ENCODE measurements around the gene ZFP69B.

The ZFP69B gene

DNA sequence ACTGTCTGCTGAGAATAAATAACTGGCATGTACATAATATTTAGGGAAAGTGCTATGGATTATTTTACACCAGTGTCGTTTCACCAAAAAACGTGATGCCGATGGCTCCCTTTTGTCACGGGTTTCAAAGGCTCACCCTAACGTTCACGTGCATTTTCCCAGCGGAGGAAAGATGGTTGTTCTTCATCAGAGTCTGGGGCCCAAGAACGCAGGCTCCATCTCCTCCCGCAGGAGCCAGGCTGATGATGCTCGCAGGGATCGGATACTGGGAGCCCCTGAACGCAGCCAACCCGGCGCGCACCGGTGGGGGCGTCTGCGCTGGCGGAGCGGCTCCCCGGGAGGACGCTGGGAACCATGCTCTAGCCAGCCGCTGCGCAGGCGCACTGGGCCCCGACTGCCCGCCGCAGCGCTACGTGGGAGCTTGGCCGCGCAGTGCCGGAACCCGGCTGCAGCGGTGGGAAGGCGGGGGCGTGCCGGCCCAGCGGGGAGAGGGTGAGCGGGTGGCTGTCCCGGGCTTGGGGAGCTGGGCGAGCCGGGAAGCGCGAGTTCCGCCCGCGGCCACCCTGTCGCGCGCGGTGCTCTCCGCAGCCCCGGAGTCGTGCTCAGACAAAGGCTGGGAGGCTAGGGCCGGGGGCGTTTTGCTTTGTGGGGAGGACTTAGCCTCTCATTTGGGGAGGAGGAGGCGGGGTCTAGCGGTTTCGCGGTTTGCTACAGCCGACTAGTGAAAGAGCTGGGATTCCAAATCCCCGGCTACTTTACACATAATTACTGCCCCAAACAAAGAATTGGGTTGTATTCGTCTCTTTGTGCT, at the start of gene ZFP69B:
Gene ZFP69B, plus strand, starts transcription at position 793 of the 811 bp plus-strand sequence. CDS start 486 bp downstream, outside the sequence.
- TF ChIP-seq, protein P1, sequence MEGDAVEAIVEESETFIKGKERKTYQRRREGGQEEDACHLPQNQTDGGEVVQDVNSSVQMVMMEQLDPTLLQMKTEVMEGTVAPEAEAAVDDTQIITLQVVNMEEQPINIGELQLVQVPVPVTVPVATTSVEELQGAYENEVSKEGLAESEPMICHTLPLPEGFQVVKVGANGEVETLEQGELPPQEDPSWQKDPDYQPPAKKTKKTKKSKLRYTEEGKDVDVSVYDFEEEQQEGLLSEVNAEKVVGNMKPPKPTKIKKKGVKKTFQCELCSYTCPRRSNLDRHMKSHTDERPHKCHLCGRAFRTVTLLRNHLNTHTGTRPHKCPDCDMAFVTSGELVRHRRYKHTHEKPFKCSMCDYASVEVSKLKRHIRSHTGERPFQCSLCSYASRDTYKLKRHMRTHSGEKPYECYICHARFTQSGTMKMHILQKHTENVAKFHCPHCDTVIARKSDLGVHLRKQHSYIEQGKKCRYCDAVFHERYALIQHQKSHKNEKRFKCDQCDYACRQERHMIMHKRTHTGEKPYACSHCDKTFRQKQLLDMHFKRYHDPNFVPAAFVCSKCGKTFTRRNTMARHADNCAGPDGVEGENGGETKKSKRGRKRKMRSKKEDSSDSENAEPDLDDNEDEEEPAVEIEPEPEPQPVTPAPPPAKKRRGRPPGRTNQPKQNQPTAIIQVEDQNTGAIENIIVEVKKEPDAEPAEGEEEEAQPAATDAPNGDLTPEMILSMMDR (IDR thresholded peaks at IDR 0.05), result peak; percentile 8; the same call in 1 of the 2 replicates

DNA sequence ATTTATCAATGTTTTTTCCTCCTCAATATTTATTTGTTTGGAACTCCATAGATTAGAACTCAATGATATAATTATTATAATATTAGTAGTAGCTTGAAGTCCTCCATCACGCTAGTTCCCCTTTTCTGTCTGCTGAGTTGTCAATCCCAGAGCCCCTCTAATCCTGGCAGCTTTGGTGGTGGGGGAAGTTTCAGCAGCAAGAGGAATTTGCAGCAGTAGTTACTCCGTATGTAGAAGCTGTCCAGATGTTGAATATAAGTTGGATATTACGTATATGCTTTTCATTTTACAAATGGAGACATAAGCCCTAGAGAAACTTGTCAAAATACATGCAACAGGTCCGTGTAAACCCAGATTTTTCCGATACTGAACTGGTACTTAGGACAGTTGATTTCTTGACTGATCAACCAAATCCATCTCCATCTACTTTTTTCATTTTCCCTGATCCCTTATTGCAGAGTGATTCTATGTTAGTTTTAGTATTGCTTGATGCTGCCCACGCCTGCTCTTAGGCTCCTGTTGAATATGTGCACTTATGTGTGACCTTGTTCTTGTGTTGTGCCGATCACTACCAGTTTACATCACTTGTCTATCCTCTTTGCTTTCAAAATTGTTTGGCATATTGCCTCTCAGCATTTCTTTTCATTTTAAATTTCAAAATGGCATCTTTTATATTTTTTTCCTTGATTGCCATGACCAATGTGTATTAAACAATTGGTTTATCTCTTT, 48.6 kb upstream of the ZFP69B start:
- TF ChIP-seq, protein P1 (IDR thresholded peaks at IDR 0.05), result no peak

DNA sequence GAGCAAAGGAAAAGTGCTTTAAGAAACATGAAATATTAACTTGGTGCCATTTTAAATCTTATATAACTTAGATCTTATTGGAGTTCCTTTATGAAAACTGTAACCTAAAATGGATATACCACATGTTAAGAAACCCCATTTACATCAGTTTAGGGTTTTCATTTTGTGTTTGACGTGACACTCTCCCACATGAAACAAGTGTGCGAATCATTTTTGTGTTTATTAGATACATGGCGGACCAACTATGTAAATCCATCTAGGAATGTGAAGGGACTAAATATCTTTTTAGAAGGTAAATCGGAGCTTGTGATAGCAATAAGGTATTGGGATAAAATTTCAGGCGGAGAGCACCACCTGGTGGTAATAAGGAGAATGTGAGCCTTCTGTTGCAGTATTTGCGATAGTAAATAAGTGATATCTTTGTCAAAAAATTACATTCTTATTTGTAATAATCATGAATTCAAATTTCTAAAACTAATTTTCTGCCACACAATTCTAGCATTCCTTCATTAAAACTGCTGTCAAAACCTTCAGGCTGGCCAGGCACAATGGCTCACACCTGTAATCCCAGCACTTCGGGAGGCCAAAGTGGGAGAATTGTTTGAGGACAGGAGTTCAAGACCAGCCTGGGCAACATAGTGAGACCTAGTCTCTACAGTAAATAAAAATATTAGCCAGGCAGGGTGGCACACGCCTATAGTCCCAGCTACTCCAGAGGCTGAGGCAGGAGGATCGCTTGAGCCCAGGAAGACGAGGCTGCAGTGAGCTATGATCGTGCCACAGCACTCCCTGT, 45.4 kb upstream of the ZFP69B start:
- TF ChIP-seq, protein P1 (IDR thresholded peaks at IDR 0.05), result peak; percentile 87

DNA sequence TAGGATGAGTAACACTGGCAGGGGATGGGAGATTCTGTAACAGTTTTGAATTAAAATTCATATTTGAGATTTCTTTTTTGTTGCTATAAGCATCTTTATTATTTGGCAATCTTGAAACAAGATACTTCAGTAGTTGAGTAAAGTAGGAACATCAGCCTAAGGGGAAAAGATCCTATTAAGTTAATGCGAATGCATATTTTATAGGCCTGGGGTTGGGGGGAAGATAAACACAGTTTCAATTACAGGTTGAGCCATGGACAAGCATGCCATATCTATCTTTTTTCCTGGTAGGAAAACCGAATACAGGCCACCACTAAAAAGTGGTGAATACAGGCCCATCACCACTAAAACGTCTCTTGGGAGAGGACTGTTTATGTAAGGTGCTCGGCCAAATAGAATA, 44.5 kb upstream of the ZFP69B start:
- TF ChIP-seq, protein P1 (IDR thresholded peaks at IDR 0.05), result no peak

DNA sequence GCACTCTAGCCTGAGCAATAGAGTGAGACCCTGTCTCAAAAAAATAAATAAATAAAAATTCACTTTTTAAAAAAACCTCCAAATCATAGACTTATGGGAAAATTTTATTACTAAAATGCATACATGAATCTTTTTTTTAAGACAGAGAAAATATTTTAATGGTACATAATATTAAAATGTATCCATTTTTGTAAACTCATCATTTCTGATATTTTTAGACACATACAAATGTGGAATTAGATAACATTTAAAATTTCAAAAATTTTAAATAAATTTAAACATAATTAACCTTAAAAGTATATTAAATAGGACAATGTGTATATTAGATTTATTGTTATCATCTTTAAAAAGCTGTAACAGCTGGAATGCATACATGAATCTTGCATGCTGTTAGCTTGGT, 42.8 kb upstream of the ZFP69B start:
- TF ChIP-seq, protein P1 (IDR thresholded peaks at IDR 0.05), result no peak

DNA sequence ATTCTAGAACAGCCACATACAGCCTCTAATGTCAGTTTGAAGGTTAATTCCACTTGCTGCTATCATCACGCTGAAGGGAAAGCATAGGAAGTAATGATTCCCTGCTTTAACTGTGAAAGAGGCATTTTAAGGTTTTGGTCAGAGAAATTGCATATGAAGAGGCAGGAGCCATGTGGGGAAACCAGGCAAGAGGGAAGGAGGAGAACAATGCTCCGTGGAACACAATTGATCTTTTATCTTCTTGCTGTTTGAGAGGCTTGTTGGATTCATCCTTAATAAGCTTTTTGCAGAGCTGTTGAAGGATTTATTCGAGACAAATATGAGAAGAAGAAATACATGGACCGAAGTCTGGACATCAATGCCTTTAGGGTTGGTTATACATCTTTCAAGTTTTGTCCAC, 40.8 kb upstream of the ZFP69B start:
- TF ChIP-seq, protein P1 (IDR thresholded peaks at IDR 0.05), result no peak

DNA sequence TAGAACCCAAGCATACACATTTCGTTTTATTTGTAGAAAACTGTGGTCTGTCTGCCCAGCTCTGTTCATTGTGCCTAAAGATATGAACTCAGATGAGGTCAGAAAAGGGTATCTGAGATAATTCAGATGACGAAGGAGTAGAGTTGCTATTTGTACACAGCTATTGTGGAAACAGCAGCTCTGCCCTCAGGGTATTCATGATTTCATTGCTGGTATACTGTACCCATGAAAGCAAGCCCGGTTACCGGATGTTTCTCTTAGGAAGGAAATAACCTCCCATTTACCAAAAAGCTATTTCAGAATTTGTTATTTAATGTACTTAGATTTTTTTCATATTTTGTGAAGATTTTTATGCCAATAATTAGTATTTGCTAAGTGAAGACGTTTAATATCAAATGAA, 39.0 kb upstream of the ZFP69B start:
- TF ChIP-seq, protein P1 (IDR thresholded peaks at IDR 0.05), result no peak

All from LNCAP (cell line).